IMR-90 (cell line): ENCODE data around the gene ZDHHC22.

Experiments used
- BHLHE40 ChIP-seq: fragments of 150-350 bp; IDR thresholded peaks from 2 replicates; pipeline ENCODE4 v1.6.1; 2016; ENCODE audit warnings: mild to moderate bottlenecking, low read depth, low read length
- CTCF ChIP-seq: conservative IDR thresholded peaks from 2 replicates; pipeline ENCODE4 v1.5.1; 2012; ENCODE audit warnings: mild to moderate bottlenecking, low read depth, low read length, improper control_type of control experiment
- MXI1 ChIP-seq: IDR thresholded peaks from 2 replicates; pipeline ENCODE4 v1.6.1; 2012; ENCODE audit warnings: low read depth, mild to moderate bottlenecking, low read length, moderate library complexity, borderline replicate concordance
- POLR2A ChIP-seq: IDR thresholded peaks from 2 replicates; pipeline ENCODE4 v1.6.1; 2012; ENCODE audit warnings: mild to moderate bottlenecking, low read depth, low read length

- TF ChIP-seq CTCF: no peak
- no peak for TF ChIP-seq MXI1
- TF ChIP-seq POLR2A: no peak
- TF ChIP-seq BHLHE40: no peak
Measured at GRCh38 chr14:77108753-77109152, 32.8 kb downstream of the ZDHHC22 start.
